ENCODE results near the gene TSPAN14.

The TSPAN14 gene

GRCh38 chr10:80421707-80422536 is 32.2 kb upstream of the TSPAN14 start:
- DNase-seq (ENCODE audit: low read depth), result no peak

- no peak for DNase-seq (ENCODE audit: low read depth)
Measured at GRCh38 chr10:80425901-80426300, 28.2 kb upstream of the TSPAN14 start.

GRCh38 chr10:80427541-80427940 is 26.6 kb upstream of the TSPAN14 start:
- no peak for DNase-seq (ENCODE audit: low read depth)

GRCh38 chr10:80429521-80429973 is 24.6 kb upstream of the TSPAN14 start:
- DNase-seq (ENCODE audit: low read depth), result no peak

GRCh38 chr10:80433134-80433533 is 21.0 kb upstream of the TSPAN14 start:
- DNase-seq (ENCODE audit: low read depth), result no peak

- no peak for DNase-seq (ENCODE audit: low read depth)
Measured at GRCh38 chr10:80436446-80437098, 17.5 kb upstream of the TSPAN14 start.

GRCh38 chr10:80437227-80437626 is 16.9 kb upstream of the TSPAN14 start:
- no peak for DNase-seq (ENCODE audit: low read depth)

- DNase-seq (ENCODE audit: low read depth), result no peak
Measured at GRCh38 chr10:80441831-80442230, 12.3 kb upstream of the TSPAN14 start.

GRCh38 chr10:80442879-80443278 is 11.2 kb upstream of the TSPAN14 start:
- DNase-seq (ENCODE audit: low read depth), result no peak

- DNase-seq (ENCODE audit: low read depth), result no peak
Measured at GRCh38 chr10:80443531-80443974, 10.6 kb upstream of the TSPAN14 start.

GRCh38 chr10:80444124-80444523 is 10.0 kb upstream of the TSPAN14 start:
- no peak for DNase-seq (ENCODE audit: low read depth)

- peak; percentile 63 for DNase-seq (ENCODE audit: low read depth)
Measured at GRCh38 chr10:80444646-80445319, 9.3 kb upstream of the TSPAN14 start.

- DNase-seq (ENCODE audit: low read depth), result no peak
Measured at GRCh38 chr10:80447436-80448190, 6.5 kb upstream of the TSPAN14 start.

GRCh38 chr10:80448209-80448942 is 5.7 kb upstream of the TSPAN14 start:
- no peak for DNase-seq (ENCODE audit: low read depth)

GRCh38 chr10:80449520-80449919 is 4.6 kb upstream of the TSPAN14 start:
- no peak for DNase-seq (ENCODE audit: low read depth)

GRCh38 chr10:80451132-80451531 is 3.0 kb upstream of the TSPAN14 start:
- no peak for DNase-seq (ENCODE audit: low read depth)

- DNase-seq (ENCODE audit: low read depth), result no peak
Measured at GRCh38 chr10:80452069-80452468, 2.0 kb upstream of the TSPAN14 start.

GRCh38 chr10:80452640-80453039 is 1.5 kb upstream of the TSPAN14 start:
- DNase-seq (ENCODE audit: low read depth), result no peak

- no peak for DNase-seq (ENCODE audit: low read depth)
Measured at GRCh38 chr10:80453056-80453841, 861 bp upstream of the TSPAN14 start.

All from activated T-cell treated with anti-CD3 and anti-CD28 coated beads for 24 hours (primary cell).